Measurements from ENCODE around the gene OPA1.

Gene OPA1

GRCh38 chr3:193680220-193680619 is 87.2 kb downstream of the OPA1 start:
- TF ChIP-seq, protein P1, sequence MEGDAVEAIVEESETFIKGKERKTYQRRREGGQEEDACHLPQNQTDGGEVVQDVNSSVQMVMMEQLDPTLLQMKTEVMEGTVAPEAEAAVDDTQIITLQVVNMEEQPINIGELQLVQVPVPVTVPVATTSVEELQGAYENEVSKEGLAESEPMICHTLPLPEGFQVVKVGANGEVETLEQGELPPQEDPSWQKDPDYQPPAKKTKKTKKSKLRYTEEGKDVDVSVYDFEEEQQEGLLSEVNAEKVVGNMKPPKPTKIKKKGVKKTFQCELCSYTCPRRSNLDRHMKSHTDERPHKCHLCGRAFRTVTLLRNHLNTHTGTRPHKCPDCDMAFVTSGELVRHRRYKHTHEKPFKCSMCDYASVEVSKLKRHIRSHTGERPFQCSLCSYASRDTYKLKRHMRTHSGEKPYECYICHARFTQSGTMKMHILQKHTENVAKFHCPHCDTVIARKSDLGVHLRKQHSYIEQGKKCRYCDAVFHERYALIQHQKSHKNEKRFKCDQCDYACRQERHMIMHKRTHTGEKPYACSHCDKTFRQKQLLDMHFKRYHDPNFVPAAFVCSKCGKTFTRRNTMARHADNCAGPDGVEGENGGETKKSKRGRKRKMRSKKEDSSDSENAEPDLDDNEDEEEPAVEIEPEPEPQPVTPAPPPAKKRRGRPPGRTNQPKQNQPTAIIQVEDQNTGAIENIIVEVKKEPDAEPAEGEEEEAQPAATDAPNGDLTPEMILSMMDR (IDR thresholded peaks at IDR 0.05; ENCODE audit: borderline replicate concordance, insufficient read depth, low read depth, low read length), result no peak
- H3K4me3 ChIP-seq (ENCODE audit: low read depth, low read length), result no peak overlapping the region

- no peak overlapping the region for H3K4me3 ChIP-seq (ENCODE audit: low read depth, low read length)
- TF ChIP-seq, protein P1 (IDR thresholded peaks at IDR 0.05; ENCODE audit: borderline replicate concordance, insufficient read depth, low read depth, low read length), result no peak
These were observed 88.6 kb downstream of the OPA1 start for GRCh38 chr3:193681631-193682030.

DNA sequence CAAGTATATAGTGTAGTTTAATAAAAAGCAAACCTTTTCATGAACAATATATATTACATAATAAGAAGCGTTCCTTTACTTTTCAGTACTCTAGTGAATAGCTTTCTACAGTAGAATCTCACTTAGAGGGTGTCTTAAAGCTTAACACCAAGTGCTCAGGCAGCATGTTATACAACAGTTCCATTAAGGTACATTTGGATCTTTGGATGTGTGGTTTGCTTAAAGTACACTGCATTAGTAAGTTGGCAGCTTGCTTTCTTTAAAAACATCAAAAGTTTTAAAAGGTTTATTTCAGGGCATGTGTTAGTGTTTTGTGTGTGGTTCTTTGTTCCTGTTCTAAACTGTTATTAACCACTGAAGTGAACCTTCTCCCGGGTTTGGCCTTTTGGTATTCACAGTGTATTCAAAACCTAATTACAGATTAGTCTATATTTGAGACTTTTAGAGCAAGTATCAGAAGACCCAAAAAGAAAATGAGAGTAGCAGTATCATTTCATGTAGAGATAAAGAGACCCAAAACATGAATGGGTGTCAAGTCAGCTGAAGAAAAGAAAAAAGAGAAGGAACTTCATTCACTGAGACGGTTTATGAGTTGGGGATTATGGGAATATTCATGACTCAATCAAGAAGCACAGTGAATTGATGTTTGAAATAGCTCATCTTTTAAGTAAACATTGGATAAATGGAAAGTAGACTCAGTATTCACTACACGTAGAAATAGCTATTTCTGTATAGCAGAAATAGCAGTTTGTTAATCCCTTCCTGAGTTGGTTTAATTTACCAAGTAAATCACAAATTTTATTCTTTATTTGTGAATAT is 93.9 kb downstream of the OPA1 start:
- TF ChIP-seq, protein P1 (IDR thresholded peaks at IDR 0.05; ENCODE audit: borderline replicate concordance, insufficient read depth, low read depth, low read length), result no peak
- no peak overlapping the region for H3K4me3 ChIP-seq (ENCODE audit: low read depth, low read length)

DNA sequence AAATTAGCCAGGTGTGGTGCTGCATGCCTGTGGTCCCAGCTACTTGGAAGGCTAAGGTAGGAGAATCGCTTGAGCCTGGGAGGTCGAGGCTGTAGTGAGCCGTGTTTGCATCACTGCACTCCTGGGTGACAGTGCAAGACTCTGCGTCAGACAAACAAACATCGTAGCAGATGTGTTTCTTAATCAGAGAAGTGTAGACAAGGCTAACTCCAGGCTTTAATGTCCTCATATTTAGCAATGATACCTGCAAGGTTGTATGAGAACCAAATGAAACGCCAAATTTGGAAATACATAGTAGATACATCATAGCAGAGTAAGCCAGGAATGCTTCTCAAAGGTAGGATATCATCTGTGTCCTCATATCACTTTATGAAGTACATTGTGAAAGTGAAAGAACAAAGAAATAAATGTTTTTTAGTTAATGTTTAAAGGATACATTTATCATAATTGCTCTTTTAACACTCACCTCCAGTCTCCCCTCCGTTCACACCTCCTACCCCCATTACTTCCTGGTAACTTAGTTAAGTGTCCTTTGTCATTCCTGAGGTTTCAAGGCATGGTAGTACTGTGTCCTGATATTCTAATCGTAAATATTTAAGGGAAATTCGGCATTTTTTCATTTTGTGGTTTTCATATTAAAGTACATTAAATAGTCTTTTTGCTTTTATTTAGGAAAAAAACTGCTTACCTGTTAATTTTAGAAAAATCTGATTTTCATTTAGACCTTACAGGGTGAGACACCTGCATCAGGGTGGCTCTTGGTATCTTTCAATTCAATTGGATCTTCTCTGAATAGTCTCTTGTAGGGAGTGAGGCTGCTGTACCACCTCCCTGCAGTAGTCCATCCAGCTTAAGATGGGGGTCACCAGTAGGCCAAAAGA is 96.1 kb downstream of the OPA1 start:
- TF ChIP-seq, protein P1 (IDR thresholded peaks at IDR 0.05; ENCODE audit: borderline replicate concordance, insufficient read depth, low read depth, low read length), result no peak
- no peak overlapping the region for H3K4me3 ChIP-seq (ENCODE audit: low read depth, low read length)

DNA sequence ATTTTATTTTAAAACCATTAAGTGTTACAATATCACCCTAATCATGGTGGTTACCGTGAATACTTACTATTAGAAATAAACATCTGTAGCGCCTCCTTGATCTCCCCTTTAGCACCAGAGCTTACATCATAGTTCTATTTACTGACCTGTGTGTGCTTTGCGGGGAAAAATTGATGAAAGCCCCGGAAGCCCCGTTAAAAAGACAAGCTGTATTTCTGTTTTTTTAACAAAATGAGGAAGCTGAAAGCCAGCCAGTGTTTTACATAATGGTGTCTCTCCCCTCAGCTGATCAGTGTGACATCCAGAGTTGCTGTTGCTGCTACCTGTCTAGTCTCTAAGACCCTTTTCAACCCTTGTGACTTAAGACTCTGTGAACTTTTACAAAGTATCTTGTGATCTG is 100.8 kb downstream of the OPA1 start:
- TF ChIP-seq, protein P1 (IDR thresholded peaks at IDR 0.05; ENCODE audit: borderline replicate concordance, insufficient read depth, low read depth, low read length), result no peak
- H3K4me3 ChIP-seq (ENCODE audit: low read depth, low read length), result no peak overlapping the region

GRCh38 chr3:193701953-193702635 is 109.1 kb downstream of the OPA1 start:
- TF ChIP-seq, protein P1 (IDR thresholded peaks at IDR 0.05; ENCODE audit: borderline replicate concordance, insufficient read depth, low read depth, low read length), result no peak
- H3K4me3 ChIP-seq (ENCODE audit: low read depth, low read length), result no peak overlapping the region

Measured in GM12875 (cell line).